DMS 273 treated with DMSO at 0.1 percent for 48 hours (cell line): Measurements from ENCODE around the gene CCNY.

ENCODE experiments used
- DNase-seq: peaks from one replicate; lab custom pipeline; 2025; lab: John Stamatoyannopoulos, UW

The CCNY gene

GRCh38 chr10:35452847-35453246 is 116.5 kb downstream of the CCNY start:
- DNase-seq, result no peak

GRCh38 chr10:35453855-35454532 is 117.7 kb downstream of the CCNY start:
- DNase-seq, result no peak

DNA sequence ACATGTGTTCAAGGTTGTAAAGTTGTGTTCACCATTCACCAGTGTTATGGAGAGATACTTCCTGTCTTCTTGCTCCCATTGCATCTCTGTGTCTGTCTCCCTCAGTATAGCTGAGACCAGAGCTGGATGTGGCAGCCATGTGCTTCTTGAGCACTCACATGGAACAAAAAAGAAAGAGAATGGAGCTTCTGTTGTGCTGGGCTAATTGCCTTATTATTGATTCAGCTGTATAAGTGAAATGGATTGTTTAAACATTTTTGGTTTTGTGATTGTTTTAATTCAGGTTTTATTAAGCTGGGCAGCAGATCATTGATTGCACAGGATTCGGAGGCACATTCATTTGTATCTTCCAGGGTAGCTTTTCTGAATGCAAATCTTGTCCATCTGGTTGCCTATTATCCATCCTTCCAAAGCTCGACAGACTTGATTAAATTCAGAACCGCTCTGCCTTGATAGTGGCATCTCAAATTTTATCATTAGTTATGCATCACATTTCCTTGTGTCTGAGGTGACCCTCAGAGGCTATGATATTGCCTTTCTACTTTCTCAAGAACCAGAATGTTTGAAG is 119.9 kb downstream of the CCNY start:
- DNase-seq, result no peak

DNA sequence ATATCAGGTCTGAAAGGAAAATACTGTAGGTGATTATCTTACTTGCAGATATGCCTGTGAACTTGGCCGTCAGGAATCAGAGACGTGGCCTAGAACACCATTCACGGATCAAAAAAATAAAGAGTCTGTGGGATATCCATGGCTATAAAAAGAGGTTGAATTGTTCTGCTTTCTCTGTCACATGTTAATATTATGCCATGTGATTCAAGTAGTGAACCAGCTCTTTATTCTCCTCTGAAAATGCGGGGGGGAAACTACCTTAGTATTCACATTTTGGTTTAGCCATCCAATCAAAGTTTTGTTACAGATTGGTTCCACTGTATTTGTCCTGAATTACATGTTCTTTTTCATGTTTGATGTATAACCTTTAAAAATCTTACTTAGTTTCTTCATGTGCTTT is 120.5 kb downstream of the CCNY start:
- DNase-seq, result no peak

DNA sequence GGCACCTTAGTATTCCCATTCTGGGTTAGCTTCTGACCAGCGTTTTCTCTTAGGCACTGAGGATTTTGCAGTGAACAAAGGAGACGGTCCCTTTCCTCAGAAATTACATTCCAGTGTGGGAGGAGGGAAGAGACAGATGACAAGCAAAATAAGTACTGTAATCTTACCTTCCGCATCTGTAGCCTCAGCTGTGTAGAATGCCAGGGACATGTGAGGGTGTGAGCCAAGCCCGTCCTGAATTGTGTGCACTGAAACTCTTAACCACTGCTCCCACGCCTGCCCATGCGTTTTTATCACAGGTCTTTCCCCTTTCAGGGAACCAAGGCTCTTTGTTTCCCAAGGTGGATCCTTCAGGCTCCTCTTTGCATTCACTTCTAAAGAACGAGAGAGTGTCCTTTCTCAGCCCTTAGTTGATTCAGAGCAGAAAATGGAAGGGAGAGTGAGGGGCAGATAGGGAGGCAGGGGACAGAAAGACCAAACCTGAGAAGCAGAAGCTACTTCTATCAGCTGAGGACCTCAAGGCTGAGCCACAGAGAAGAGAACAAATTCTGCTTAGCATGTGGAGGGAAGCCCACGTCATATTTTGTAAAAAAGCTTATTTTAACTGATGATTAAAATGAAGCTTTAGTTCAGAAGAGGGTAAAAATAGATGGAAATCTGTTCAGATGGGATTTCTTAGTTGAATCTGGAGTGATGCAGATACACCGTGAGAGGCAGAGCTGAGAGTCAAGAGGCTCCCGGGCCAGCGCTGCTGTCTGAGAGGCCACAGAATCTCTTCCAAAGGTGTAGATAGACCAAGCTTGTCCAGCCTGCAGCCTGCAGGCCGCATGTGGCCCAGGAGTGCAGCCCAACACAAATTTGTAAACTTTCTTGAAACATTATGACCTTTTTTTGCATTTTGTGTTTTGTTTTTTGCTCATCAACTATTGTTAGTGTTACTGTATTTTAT is 122.5 kb downstream of the CCNY start:
- no peak for DNase-seq

- DNase-seq, result no peak
Observed at GRCh38 chr10:35459449-35459847, 123.1 kb downstream of the CCNY start.

DNA sequence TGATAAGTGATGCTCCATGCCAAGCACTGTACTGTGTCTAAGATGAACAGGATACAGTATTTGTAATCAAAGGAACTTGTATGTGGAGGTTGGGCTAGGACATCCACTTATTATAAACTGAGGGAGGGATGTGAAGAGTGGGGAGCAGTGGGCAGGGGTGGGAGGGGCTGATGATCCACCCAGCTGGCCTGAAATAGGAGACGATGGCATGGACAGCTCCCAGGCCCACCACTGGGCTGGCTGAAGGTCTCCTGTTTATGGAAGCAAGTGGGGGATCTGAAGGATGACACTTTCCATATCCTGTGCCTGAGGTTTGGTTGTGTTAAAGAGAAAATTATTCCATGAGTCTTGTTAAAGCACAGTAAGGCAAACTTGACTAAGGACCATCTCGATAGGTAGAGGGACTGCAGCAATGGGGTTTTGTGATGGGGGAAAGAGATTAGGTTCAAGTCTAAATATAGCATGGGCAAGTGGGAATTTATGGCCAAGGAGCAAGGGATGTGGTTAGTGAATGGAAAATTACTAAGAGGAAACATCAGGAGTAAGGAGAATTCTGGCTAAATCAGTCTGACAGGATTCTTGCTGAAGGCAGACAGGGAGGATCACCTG is 124.6 kb downstream of the CCNY start:
- no peak for DNase-seq

- no peak for DNase-seq
Observed at GRCh38 chr10:35462491-35462934, 126.2 kb downstream of the CCNY start.

DNA sequence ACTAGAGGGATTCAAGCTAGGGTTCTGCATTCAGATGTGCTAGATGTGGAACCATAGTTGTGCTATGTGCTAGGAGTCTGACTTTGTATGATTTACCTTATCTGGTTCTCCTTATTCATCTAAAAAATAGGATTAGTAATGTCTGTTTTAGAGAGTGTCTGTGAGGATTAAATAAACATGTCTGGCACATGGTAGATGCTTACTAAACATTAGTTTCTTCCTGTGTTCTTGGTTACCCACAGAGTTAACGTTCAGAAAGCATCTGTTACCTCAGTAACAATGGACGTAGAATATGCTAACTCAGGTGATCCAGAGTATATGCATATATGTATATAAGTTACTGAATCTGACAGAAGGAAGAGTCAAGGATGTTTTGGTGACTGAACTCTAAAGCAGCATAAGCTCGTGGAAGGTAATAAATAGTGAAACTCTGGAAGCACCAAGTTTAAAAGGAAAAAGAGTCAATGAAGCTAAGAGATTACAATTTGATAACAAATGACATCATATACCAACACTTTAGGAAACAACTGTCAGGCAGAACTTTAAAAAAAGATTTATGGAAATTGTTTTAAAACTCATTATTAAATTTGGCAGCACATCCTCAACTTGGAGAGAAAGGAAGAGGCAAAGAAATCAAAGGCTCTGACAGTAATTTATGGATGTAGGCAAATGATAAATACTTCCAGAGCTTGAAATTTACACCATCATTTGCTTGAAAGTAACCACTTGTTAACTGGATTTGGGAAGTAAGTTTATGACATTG is 127.0 kb downstream of the CCNY start:
- no peak for DNase-seq

DNA sequence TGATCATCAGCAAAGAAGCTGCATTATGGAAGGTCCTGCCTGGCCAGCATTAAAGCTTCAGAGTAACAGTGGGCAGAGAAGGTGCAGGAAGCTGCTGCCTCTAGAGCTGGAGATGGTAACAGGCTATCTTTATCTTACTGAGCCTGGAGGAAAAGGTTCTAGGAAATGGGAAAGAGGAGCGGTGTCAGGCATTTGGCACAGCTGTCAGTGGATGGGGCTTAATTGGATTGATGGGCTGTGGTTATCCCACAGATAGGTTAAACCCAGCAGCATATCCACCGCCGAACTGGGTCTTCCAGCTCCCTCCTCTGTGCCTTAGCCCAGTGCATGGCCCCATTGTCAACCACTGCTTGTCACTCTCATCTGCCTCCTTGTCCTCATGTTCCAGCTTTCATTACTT is 127.6 kb downstream of the CCNY start:
- DNase-seq, result no peak

DNA sequence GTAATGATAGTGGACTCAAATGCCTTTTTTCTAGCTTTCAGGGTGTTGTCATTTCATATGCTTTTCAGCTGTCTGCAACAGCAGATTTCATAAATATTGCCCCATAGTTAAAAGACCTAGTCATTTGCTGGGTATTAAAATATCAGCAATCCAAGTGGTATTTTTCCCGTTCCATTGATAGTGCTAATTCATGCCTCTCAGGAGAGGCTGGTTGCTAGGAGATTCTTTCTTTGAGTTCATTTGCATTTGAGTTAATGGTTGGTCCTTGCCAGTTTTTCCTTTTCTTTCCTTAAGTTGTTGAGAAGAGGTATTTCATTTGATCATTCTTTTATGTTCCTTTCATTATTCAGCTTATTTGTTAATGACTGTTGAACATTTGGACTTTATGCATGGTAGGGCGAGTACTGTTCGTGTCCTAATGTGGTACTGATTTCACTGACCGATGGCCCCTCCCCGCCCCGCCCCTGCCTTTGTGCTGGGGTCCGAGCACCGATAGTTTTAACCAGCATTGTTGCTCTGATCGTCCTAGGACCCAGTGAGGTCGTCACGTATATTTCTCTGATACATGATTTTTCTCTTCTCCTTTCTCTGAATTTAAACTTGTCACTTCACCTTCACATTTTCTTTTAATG is 128.6 kb downstream of the CCNY start:
- no peak for DNase-seq

GRCh38 chr10:35465673-35466072 is 129.4 kb downstream of the CCNY start:
- no peak for DNase-seq

GRCh38 chr10:35466170-35466569 is 129.9 kb downstream of the CCNY start:
- DNase-seq, result no peak

DNA sequence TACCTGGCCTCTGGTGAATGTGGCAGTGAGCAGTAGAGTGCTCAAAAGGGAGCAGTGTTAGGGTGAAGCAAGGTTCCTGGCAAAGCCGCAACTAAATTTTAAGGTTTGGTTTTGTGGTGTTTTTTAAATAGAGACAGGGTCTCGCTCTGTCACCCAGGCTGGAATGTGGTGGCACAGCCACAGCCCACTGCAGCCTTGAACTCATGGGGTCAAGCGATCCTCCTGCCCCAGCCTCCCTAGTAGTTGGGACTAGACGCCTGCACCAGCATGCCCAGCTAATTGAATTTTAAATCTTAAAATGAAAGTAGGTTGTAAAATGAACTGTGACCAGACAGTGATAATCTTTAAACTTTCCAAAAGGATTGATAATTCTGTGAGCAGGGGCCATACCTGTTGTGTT is 130.4 kb downstream of the CCNY start:
- DNase-seq, result no peak

- DNase-seq, result no peak
Observed at GRCh38 chr10:35467186-35467585, 130.9 kb downstream of the CCNY start.

- DNase-seq, result no peak
Observed at GRCh38 chr10:35470248-35470924, 134.1 kb downstream of the CCNY start.

- DNase-seq, result no peak
Observed at GRCh38 chr10:35470925-35471315, 134.6 kb downstream of the CCNY start.

GRCh38 chr10:35471435-35471834 is 135.1 kb downstream of the CCNY start:
- no peak for DNase-seq

DNA sequence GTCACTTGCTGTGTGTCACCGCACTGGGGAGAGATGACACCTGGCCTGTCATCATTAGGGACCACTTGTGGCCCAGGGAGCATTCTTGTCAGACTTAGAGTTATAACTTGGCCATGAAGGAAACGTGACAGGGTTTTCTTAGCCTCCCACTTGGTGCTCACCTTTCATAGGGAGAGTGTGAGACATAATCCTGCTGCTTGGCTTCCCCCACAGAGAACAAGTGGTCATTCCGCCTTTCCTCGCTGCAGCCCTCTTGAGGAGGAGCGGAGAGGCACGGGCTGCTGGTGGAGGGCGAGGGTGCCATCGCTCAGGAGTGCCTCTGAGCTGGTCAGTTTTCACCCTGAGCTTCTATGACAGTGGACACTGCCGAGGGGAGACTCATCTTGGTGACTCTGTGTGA is 143.8 kb downstream of the CCNY start:
- DNase-seq, result no peak

DNA sequence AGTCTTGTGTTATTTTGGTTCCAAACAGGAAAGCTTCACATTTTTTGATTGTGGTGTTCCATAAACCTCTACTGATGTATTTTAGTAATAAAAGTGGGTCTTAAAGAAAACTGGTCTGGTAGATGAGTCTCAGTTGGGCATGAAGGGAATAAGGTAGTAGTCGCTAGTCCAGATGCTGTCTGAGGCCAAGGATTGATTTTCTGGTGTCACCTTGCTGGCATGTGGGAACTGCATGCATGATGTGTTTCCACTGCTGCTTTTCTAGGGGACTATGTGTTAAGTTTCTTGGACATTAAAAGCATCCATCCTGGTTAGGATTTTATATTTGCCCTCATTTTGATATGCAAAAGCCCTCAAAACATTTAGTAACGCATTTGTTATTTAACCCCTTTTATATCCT is 145.1 kb downstream of the CCNY start:
- no peak for DNase-seq
